Subcutaneous abdominal adipose tissue (tissue), 5 donors: Measurements from ENCODE around the gene ATG16L1.

Source experiments
- H3K27ac ChIP-seq: one replicate; pipeline ENCODE4 v1.7.0; 2013; ENCODE audit warnings: low read depth, mild to moderate bottlenecking, inconsistent platforms, low read length, moderate library complexity
- H3K27me3 ChIP-seq, 5 donors: one replicate each; pipeline ENCODE4 v1.7.0; 2013; ENCODE audit warnings: low read length in 5 of 5, inconsistent platforms in 1 of 5; ENCODE audit not compliant: control insufficient read depth in 5 of 5, insufficient read depth in 4 of 5
- H3K36me3 ChIP-seq, 5 donors: one replicate each; pipeline ENCODE4 v1.7.0; 2013; ENCODE audit warnings: low read length in 5 of 5; ENCODE audit not compliant: control insufficient read depth in 5 of 5, insufficient read depth in 5 of 5
- H3K4me1 ChIP-seq, 5 donors: one replicate each; pipeline ENCODE4 v1.7.0; 2013; ENCODE audit warnings: low read length in 5 of 5, mild to moderate bottlenecking in 3 of 5, moderate library complexity in 1 of 5; ENCODE audit not compliant: control insufficient read depth in 5 of 5, insufficient read depth in 5 of 5
- H3K4me3 ChIP-seq, 5 donors: one replicate each; pipeline ENCODE4 v1.7.0; 2013; ENCODE audit warnings: low read length in 5 of 5, low read depth in 1 of 5
- H3K9ac ChIP-seq, 5 donors: one replicate each; pipeline ENCODE4 v1.7.0; 2013; ENCODE audit warnings: low read length in 5 of 5, mild to moderate bottlenecking in 4 of 5, moderate library complexity in 3 of 5
- H3K9me3 ChIP-seq, 5 donors: one replicate each; pipeline ENCODE4 v1.7.0; 2013; ENCODE audit warnings: low read length in 5 of 5; ENCODE audit not compliant: control insufficient read depth in 5 of 5
- donor health status: healthy.
- donor health status: healthy.
- donor health status: healthy.
- donor health status: healthy.
- donor health status: healthy.

The ATG16L1 gene

DNA sequence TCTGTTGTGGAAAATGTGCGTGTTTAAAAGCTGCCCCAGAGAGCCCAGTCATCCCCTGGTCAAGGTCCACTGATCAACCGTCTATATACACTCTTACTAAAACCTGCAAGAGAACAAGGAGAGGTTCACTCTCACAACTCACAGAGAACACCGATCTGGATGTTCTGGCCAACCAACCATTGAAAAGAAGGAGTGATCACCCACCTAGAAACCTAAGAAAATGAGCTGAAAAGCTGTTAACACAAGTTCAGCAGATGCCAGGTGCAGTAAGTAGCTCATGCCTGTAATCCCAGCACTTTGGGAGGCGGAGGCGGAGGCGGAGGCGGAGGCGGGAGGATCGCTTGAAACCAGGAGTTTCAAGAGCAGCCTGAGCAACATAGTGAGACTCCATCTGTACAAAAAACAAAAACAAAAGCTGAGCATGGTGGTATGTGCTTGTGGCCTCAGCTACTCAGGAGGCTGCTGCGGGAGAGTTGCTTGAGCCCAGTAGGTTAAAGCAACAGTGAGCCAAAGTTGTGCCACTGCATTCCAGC is 14.5 kb downstream of the ATG16L1 start:
- peaks cover 0 to 5% (median 0%) of the 10 kb centered on the region in 5 donors for H3K4me1 ChIP-seq
- no peak overlapping the region for H3K27ac ChIP-seq
- no peaks in the 10 kb centered on the region for H3K27me3 ChIP-seq
- peaks cover 42 to 94% (median 78%) of the 10 kb centered on the region in 5 donors for H3K36me3 ChIP-seq
- H3K4me3 ChIP-seq, result no peak overlapping the region
- no peaks in the 10 kb centered on the region for H3K9me3 ChIP-seq
- no peak overlapping the region for H3K9ac ChIP-seq

DNA sequence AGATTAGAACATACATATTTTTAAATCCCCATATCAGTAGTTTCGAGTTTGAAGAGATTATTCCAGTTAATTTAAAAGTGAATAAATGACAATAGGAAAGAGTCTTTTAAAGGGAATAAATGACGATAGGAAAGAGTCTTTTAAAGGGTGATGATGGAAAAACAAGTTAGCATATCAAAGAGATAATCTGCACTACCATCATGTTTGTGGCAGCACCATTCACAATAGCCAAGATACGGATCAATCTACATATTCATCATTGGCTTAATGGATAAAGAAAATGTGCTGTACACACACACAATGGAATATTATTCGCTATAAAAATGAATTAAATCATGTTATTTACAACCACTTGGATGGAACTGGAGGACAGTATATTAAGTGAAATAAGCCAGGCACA is 15.0 kb downstream of the ATG16L1 start:
- H3K4me3 ChIP-seq, result no peak overlapping the region
- no peaks in the 10 kb centered on the region for H3K9me3 ChIP-seq
- peaks cover 39 to 93% (median 76%) of the 10 kb centered on the region in 5 donors for H3K36me3 ChIP-seq
- H3K27ac ChIP-seq, result no peak overlapping the region
- H3K27me3 ChIP-seq, result no peaks in the 10 kb centered on the region
- H3K9ac ChIP-seq, result no peak overlapping the region
- H3K4me1 ChIP-seq, result peaks cover 0 to 5% (median 0%) of the 10 kb centered on the region in 5 donors

DNA sequence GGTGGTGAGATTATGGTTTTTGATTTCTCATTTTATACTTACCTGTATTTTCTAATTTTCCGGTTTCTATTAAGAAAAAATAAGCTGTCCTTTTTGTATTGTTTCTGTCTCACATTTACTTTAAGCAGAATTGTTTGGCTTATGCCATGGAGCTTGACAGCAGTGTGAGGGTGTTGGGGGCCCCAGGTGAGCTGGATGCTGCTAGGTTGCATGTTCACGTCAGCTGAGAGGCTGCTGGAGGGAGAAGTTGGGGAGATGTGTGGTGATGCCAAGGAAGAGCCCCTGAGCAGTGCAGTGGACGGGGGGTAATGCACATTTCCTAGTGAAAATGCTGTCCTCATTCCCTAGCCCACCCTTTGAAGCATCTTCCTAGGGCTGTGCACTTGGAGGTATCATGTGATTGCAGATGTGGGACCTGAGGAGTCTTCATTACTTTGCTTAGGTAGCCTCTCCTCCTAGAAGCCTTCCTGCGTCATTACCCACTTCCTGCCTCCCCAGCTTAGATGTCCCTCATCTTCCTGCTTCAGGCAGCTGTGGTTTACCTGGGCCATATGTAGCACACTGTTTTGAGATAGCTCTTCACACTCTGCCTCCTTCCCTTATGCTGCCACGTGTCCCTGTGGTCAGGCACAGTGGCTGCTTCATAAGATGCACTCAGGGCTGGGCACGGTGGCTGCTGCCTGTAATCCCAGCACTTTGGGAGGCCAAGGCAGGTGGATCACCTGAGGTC is 16.2 kb downstream of the ATG16L1 start:
- Histone ChIP-seq H3K9me3 (no peaks in the 10 kb centered on the region), H3K27ac (no peak overlapping the region), H3K36me3 (peaks cover 46 to 93% (median 71%) of the 10 kb centered on the region in 5 donors), H3K4me3 (no peak overlapping the region), H3K9ac (no peak overlapping the region), H3K27me3 (no peaks in the 10 kb centered on the region), H3K4me1 (peaks cover 0 to 5% (median 0%) of the 10 kb centered on the region in 5 donors)

DNA sequence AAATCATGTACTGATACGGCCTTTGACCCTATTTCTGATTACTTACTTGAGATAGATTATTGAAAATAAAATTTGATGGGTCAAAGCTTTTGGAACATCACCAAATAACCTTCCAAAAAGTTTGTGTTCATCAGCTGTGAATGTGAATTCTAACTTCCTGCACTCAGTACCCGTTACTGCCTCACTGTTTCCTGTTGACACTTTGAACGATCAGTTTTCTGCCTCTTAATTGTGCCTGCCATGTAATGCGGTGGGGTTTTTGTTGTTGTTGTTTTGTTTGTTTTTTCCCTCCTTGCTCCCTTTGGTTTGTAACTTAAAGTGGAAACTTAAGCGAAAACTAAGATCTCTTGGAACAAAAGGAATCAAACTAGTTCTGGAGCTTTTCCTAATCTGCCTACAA is 18.9 kb downstream of the ATG16L1 start:
- no peak overlapping the region for H3K4me3 ChIP-seq
- no peaks in the 10 kb centered on the region for H3K27me3 ChIP-seq
- no peaks in the 10 kb centered on the region for H3K9me3 ChIP-seq
- no peak overlapping the region for H3K27ac ChIP-seq
- H3K4me1 ChIP-seq, result peaks cover 0 to 5% (median 0%) of the 10 kb centered on the region in 5 donors
- H3K36me3 ChIP-seq, result peaks cover 62 to 93% (median 72%) of the 10 kb centered on the region in 5 donors
- no peak overlapping the region for H3K9ac ChIP-seq

DNA sequence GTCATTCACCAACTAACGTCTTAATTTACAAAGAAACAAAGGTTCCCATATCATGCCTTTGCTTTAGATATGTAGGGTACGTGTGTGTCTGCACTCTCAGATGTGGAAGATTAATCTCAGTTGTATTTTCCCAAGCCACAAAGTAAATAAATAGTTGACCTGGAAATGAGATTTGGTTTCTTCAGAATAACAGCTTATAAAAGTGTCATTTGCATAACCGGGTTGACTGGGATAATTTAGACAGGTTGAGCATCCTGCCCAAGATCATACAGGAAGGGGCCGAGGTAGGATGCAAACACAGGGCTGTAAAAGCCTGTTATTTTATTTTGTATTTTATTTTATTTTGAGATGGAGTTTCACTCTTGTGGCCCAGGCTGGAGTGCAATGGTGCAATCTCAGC is 19.5 kb downstream of the ATG16L1 start:
- H3K27ac ChIP-seq, result no peak overlapping the region
- H3K4me3 ChIP-seq, result no peak overlapping the region
- peaks cover 0 to 5% (median 0%) of the 10 kb centered on the region in 5 donors for H3K4me1 ChIP-seq
- H3K9me3 ChIP-seq, result no peaks in the 10 kb centered on the region
- no peak overlapping the region for H3K9ac ChIP-seq
- H3K36me3 ChIP-seq, result peaks cover 63 to 93% (median 73%) of the 10 kb centered on the region in 5 donors
- H3K27me3 ChIP-seq, result no peaks in the 10 kb centered on the region

DNA sequence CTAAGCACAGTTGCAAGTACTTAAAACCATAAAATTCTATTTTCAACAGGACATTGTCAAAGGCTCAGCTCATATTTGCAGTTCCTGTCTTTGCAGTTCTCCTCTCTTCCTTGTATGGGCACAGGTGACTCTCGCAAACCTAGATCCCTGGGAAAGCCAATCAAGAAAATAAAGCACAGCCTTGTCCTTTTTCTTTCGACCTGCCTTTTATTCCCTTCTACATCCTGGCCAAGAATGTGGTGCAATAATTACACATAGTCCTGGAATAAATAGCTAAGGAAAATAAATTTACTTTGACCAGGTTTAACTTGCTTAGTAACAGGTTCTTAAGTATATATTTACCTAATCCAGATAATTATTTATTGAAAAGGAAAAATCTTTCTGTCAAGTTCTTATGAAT is 20.2 kb downstream of the ATG16L1 start:
- H3K9ac ChIP-seq, result no peak overlapping the region
- no peak overlapping the region for H3K4me3 ChIP-seq
- peaks cover 63 to 93% (median 74%) of the 10 kb centered on the region in 5 donors for H3K36me3 ChIP-seq
- peaks cover 0 to 5% (median 0%) of the 10 kb centered on the region in 5 donors for H3K4me1 ChIP-seq
- H3K27ac ChIP-seq, result no peak overlapping the region
- no peaks in the 10 kb centered on the region for H3K27me3 ChIP-seq
- H3K9me3 ChIP-seq, result no peaks in the 10 kb centered on the region

DNA sequence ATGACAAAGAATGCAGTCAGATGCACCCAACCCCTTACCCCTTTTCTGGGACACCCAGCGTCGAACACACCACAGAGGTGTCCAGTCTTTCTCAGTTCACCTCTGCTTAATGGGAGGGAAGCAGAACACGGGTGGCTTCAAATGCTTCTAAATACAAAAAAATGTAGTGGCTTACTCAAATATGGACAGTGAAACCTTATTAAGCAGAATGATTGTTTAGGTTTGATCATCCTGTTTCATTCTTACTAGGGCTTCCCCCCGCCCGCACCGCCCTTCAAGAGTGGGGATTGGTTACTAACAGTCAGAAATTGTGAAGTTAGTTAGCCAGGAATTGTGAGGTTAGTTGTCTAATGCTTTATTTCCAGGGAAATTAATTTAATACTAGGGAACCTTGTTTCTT is 21.6 kb downstream of the ATG16L1 start:
- Histone ChIP-seq H3K4me1 (peaks cover 0 to 5% (median 0%) of the 10 kb centered on the region in 5 donors), H3K9me3 (no peaks in the 10 kb centered on the region), H3K36me3 (peaks cover 71 to 93% (median 75%) of the 10 kb centered on the region in 5 donors), H3K4me3 (no peak overlapping the region), H3K27ac (no peak overlapping the region), H3K9ac (no peak overlapping the region), H3K27me3 (no peaks in the 10 kb centered on the region)

DNA sequence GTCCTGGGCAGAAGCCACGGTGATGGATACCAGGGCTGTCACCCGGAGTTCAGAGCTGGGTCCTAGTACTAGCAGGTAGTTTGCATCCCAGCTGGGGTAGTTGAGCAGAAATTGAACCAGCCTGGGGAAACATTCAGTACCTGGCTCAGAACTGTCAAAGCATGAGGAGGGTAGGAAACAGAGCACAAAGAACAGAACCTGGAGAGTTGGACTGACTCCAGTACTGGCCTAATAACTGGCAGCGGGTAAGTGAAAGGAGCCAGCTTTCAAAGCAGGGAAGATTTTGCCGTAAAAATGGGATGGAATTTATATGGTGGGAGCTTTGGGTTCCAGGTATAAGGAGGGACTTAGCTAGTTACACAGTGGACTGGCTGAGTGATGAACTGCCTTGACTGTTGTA is 23.8 kb downstream of the ATG16L1 start:
- no peaks in the 10 kb centered on the region for H3K27me3 ChIP-seq
- H3K9ac ChIP-seq, result no peak overlapping the region
- no peak overlapping the region for H3K4me3 ChIP-seq
- H3K9me3 ChIP-seq, result no peaks in the 10 kb centered on the region
- H3K27ac ChIP-seq, result no peak overlapping the region
- peaks cover 0 to 2% (median 0%) of the 10 kb centered on the region in 5 donors for H3K4me1 ChIP-seq
- H3K36me3 ChIP-seq, result peaks cover 66 to 95% (median 82%) of the 10 kb centered on the region in 5 donors

DNA sequence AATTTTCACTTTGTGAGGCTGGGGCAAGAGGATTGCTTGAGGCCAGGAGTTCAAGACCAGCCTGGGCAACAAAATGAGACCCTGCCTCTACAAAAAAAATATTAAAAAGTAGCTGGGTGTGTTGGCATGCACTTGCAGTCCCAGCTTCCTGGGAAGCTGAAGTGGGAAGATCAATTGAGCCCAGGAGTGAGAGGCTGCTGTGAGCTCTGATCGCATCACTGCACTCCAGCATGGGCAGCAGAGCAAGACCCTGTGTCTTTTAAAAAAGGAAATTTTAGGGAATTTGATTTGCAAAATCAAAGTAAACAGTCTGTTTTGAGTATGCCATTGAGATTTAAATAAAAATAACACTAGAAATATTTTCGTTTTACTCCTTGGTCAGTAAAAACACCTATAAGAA is 27.4 kb downstream of the ATG16L1 start:
- Histone ChIP-seq H3K36me3 (peaks cover 53 to 92% (median 78%) of the 10 kb centered on the region in 5 donors), H3K27me3 (no peaks in the 10 kb centered on the region), H3K27ac (no peak overlapping the region)

DNA sequence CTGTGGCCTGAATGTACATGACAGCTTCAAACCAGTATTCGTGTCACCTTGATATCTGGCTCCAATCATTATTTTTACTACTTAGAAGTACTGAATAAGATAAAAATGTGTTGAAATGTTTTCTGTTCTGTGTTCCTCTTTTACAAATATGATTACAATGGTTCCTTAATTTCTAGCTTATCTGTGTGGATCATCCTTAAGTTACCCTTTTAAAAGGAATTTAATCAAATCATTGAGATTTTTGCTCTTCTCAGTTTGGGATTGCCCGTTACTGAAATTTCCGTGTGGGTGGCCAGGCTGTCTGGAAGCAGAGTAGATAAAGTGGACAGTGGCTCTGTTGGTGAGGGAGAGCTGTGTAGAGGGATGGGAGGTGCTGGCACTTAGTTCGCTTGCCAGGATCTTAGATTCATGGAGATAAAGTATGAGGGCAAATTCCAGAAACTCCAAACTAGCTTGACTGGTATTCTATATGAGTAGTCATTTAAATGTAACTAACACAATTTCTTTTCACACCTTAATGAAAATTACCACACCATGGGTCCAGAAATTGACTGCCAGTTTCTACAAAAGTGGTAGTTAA is 28.7 kb downstream of the ATG16L1 start:
- no peak overlapping the region for H3K4me3 ChIP-seq
- H3K27me3 ChIP-seq, result no peaks in the 10 kb centered on the region
- no peak overlapping the region for H3K9ac ChIP-seq
- no peak overlapping the region for H3K27ac ChIP-seq
- no peaks in the 10 kb centered on the region for H3K9me3 ChIP-seq
- peaks cover 0 to 7% (median 0%) of the 10 kb centered on the region in 5 donors for H3K4me1 ChIP-seq
- H3K36me3 ChIP-seq, result peaks cover 47 to 91% (median 72%) of the 10 kb centered on the region in 5 donors

More for the DNA sequence above, 27.4 kb downstream of the ATG16L1 start:
- Histone ChIP-seq H3K4me1 (peaks cover 0 to 7% (median 0%) of the 10 kb centered on the region in 5 donors), H3K9ac (no peak overlapping the region), H3K9me3 (no peaks in the 10 kb centered on the region), H3K4me3 (no peak overlapping the region)
